Panc1 (cell line): ENCODE measurements around the gene IGSF11. TPM values are rescaled to one million over a fixed set of nuclear protein-coding genes. Genes with fewer than 3 reads are reported as not detected.

ENCODE experiments used
- ATAC-seq: fragments of 200-7000 bp; cut with Tn5 transposase; 2 replicates; pipeline ENCODE4 v1.9.1; 2020; ENCODE audit warnings: mild to moderate bottlenecking, moderate library complexity
- BruUV-seq: library from RNA; stranded (reverse); fragments of 400-500 nt; replicated peaks from 2 replicates; lab custom pipeline; 2021; lab: Mats Ljungman, UMichigan
- CTCF ChIA-PET: fragments of 300-600 bp; sonication (Branson Sonifier 250); formaldehyde crosslinking; loops from one replicate; lab custom pipeline; 2022; ENCODE audit warnings: antibody characterized with exemption; lab: Charles Lee
- POLR2A ChIA-PET: fragments of 300-600 bp; sonication (Branson Sonifier 250); formaldehyde crosslinking; loops from one replicate; lab custom pipeline; 2022; ENCODE audit warnings: antibody characterized with exemption; lab: Charles Lee
- DNase-seq: peaks from one replicate; pipeline ENCODE4 v3.0.0-alpha.2; 2010; ENCODE audit warnings: low read depth, low spot score
- H3K27ac ChIP-seq: 2 replicates; pipeline ENCODE4 v1.5.1; 2011; ENCODE audit warnings: mild to moderate bottlenecking, low read length, inconsistent platforms
- H3K27me3 ChIP-seq: fragments of 200-500 bp; sonication (Bioruptor generic); 2 replicates; pipeline ENCODE4 v1.6.0; 2014; ENCODE audit warnings: low read length, inconsistent platforms; ENCODE audit not compliant: control insufficient read depth, insufficient read depth
- H3K36me3 ChIP-seq: fragments of 200-500 bp; sonication (Bioruptor generic); 2 replicates; pipeline ENCODE4 v1.5.1; 2014; ENCODE audit warnings: inconsistent platforms, mild to moderate bottlenecking, low read length, moderate library complexity; ENCODE audit not compliant: control insufficient read depth, insufficient read depth
- H3K4me1 ChIP-seq: 2 replicates; pipeline ENCODE4 v1.5.1; 2011; ENCODE audit warnings: inconsistent platforms, mild to moderate bottlenecking, low read length, moderate library complexity; ENCODE audit not compliant: control insufficient read depth, insufficient read depth
- H3K4me3 ChIP-seq, 2 experiments: 2 replicates each; pipeline ENCODE4 v1.5.1; 2011 to 2012; ENCODE audit warnings: low read depth in 2 of 2, low read length in 2 of 2, mild to moderate bottlenecking in 2 of 2, inconsistent platforms in 1 of 2, moderate library complexity in 1 of 2
- H3K9me3 ChIP-seq: fragments of 200-500 bp; sonication (Bioruptor generic); 2 replicates; pipeline ENCODE4 v1.5.1; 2014; ENCODE audit warnings: low read depth, mild to moderate bottlenecking, inconsistent platforms, low read length, moderate library complexity; ENCODE audit not compliant: control insufficient read depth, insufficient read depth
- POLR2AphosphoS5 ChIP-seq: IDR thresholded peaks from 2 replicates; pipeline ENCODE4 v1.6.1; 2012; ENCODE audit warnings: mild to moderate bottlenecking, low read depth, low read length, moderate library complexity
- SIN3A ChIP-seq: IDR thresholded peaks from 2 replicates; pipeline ENCODE4 v1.6.1; 2012; ENCODE audit warnings: low read depth, mild to moderate bottlenecking, low read length, moderate library complexity, borderline replicate concordance; ENCODE audit not compliant: insufficient read depth
- TCF7L2 ChIP-seq: IDR thresholded peaks from 2 replicates; pipeline ENCODE4 v1.6.1; 2011; ENCODE audit warnings: mild to moderate bottlenecking, low read depth, low read length, inconsistent platforms
- in situ Hi-C: cut with HindIII; loops from 2 replicates; pipeline ENCODE4 v1.10.0; 2016; ENCODE audit warnings: low sequenced_read_pairs, low pct_unique_long_range_greater_than_20kb
- intact Hi-C: fragments of 100-400 bp; cut with micrococcal nuclease; formaldehyde crosslinking; loops from one replicate; pipeline ENCODE4 v1.10.0; 2022; ENCODE audit not compliant: unreplicated experiment
- total RNA-seq: library from RNA; stranded (reverse); gene quantifications from one replicate; pipeline ENCODE4 v1.2.1, GENCODE V29; 2021; ENCODE audit not compliant: unreplicated experiment
- TF ChIP-seq, protein P1 (sequence below): fragments of 450-650 bp; IDR thresholded peaks from 2 replicates; pipeline ENCODE4 v1.5.1; 2017; ENCODE audit warnings: mild to moderate bottlenecking
- TF ChIP-seq, protein P2 (sequence below), 2 experiments: IDR thresholded peaks; 2 replicates each; pipeline ENCODE4 v1.6.1; 2011 to 2012; ENCODE audit warnings: low read depth in 2 of 2, control low read depth in 1 of 2, low read length in 1 of 2, mild to moderate bottlenecking in 1 of 2, moderate library complexity in 1 of 2; ENCODE audit not compliant: insufficient read depth in 1 of 2

Gene IGSF11
- total RNA-seq, 1 experiment from 2014 or later: 0.33 TPM

DNA sequence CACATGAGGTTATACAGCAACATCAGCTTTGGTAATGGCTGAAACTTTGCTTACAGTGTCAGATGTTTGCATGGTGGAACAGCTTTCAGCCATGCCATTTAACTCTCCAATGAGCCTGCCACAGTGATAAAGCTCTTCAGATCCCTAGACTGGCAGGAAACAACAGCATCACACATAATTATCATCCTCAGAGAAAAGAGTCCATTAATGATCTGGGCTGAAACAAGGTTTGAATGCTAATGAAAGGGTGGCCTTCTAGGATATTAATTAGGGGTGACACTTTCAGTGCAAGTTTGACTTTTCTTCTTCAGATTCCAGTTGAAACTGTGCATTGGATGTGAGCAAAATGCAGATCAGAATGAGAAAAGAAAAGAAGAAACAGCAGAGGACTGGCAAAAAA is 166.6 kb downstream of the IGSF11 start:
- Histone ChIP-seq H3K4me1 (no peaks in the 10 kb centered on the region), H3K9me3 (no peaks in the 10 kb centered on the region), H3K36me3 (no peaks in the 10 kb centered on the region), H3K27ac (no peak overlapping the region), H3K4me3 (no peak overlapping the region), H3K27me3 (no peaks in the 10 kb centered on the region)
- TF ChIP-seq, protein P1, sequence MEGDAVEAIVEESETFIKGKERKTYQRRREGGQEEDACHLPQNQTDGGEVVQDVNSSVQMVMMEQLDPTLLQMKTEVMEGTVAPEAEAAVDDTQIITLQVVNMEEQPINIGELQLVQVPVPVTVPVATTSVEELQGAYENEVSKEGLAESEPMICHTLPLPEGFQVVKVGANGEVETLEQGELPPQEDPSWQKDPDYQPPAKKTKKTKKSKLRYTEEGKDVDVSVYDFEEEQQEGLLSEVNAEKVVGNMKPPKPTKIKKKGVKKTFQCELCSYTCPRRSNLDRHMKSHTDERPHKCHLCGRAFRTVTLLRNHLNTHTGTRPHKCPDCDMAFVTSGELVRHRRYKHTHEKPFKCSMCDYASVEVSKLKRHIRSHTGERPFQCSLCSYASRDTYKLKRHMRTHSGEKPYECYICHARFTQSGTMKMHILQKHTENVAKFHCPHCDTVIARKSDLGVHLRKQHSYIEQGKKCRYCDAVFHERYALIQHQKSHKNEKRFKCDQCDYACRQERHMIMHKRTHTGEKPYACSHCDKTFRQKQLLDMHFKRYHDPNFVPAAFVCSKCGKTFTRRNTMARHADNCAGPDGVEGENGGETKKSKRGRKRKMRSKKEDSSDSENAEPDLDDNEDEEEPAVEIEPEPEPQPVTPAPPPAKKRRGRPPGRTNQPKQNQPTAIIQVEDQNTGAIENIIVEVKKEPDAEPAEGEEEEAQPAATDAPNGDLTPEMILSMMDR: no peak
- TF ChIP-seq SIN3A: no peak
- TF ChIP-seq POLR2AphosphoS5: no peak
- TF ChIP-seq, protein P2, sequence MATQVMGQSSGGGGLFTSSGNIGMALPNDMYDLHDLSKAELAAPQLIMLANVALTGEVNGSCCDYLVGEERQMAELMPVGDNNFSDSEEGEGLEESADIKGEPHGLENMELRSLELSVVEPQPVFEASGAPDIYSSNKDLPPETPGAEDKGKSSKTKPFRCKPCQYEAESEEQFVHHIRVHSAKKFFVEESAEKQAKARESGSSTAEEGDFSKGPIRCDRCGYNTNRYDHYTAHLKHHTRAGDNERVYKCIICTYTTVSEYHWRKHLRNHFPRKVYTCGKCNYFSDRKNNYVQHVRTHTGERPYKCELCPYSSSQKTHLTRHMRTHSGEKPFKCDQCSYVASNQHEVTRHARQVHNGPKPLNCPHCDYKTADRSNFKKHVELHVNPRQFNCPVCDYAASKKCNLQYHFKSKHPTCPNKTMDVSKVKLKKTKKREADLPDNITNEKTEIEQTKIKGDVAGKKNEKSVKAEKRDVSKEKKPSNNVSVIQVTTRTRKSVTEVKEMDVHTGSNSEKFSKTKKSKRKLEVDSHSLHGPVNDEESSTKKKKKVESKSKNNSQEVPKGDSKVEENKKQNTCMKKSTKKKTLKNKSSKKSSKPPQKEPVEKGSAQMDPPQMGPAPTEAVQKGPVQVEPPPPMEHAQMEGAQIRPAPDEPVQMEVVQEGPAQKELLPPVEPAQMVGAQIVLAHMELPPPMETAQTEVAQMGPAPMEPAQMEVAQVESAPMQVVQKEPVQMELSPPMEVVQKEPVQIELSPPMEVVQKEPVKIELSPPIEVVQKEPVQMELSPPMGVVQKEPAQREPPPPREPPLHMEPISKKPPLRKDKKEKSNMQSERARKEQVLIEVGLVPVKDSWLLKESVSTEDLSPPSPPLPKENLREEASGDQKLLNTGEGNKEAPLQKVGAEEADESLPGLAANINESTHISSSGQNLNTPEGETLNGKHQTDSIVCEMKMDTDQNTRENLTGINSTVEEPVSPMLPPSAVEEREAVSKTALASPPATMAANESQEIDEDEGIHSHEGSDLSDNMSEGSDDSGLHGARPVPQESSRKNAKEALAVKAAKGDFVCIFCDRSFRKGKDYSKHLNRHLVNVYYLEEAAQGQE (IDR thresholded peaks at IDR 0.05; ENCODE audit: insufficient read depth in 1 of 2, low read depth in 2 of 2, low read length in 1 of 2): no peak
- no peak for TF ChIP-seq TCF7L2
- ATAC-seq: no peak
- CTCF ChIA-PET: no interaction called here
- POLR2A ChIA-PET: no interaction called here
- DNase-seq: no peak
- in situ Hi-C loops (no loop called here), intact Hi-C loops (no loop called here)
- no TSS peak for BruUV-seq

DNA sequence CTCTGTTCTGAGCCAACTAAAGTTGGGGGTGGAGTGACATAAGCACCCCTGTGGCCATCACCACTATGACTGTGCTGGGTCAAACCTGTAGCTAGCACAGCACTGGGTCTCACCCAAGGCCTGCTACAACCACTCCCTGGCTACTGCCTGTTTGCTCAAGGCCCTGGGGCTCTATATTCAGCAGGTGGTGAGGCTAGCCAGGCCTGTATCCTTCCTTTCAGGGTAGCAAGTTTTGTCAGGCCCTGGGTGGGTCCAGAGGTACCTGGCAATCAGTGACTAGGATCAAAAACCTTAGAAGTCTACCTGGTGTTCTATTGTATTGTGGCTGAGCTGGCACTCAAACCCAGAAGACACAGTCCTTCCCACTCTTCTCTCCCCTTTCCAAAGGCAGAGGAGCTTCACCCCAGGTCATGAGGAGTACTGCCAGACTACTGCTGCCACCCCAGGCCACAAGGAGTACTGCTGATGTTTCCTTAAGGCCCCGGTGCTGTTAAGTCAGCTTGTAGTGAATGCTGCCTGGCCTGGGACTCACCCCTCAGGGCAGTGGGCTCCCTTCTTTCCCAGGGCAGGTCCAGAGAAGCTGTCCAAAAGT is 170.8 kb downstream of the IGSF11 start:
- BruUV-seq: no TSS peak
- H3K36me3 ChIP-seq: no peaks in the 10 kb centered on the region
- no peaks in the 10 kb centered on the region for H3K9me3 ChIP-seq
- no peak overlapping the region for H3K4me3 ChIP-seq
- intact Hi-C loops (no loop called here), in situ Hi-C loops (no loop called here)
- no peak for TF ChIP-seq POLR2AphosphoS5
- TF ChIP-seq, protein P1: peak; percentile 45
- H3K27me3 ChIP-seq: no peaks in the 10 kb centered on the region
- ChIA-PET POLR2A (no interaction called here), CTCF (no interaction called here)
- ATAC-seq (no peak), DNase-seq (no peak)
- no peak overlapping the region for H3K27ac ChIP-seq
- H3K4me1 ChIP-seq: no peaks in the 10 kb centered on the region
